COLO829 (cell line): Measurements from ENCODE around the gene INSYN2B.

Source experiments
- DNase-seq: peaks from one replicate; pipeline ENCODE4 v3.0.0; 2012; ENCODE audit warnings: low spot score

Gene INSYN2B

GRCh38 chr5:169889572-169889971, 90.7 kb downstream of the INSYN2B start:
- no peak for DNase-seq

- DNase-seq = no peak
These were observed 93.6 kb downstream of the INSYN2B start for GRCh38 chr5:169886677-169887076.

GRCh38 chr5:169886033-169886432, 94.3 kb downstream of the INSYN2B start:
- no peak for DNase-seq

DNA sequence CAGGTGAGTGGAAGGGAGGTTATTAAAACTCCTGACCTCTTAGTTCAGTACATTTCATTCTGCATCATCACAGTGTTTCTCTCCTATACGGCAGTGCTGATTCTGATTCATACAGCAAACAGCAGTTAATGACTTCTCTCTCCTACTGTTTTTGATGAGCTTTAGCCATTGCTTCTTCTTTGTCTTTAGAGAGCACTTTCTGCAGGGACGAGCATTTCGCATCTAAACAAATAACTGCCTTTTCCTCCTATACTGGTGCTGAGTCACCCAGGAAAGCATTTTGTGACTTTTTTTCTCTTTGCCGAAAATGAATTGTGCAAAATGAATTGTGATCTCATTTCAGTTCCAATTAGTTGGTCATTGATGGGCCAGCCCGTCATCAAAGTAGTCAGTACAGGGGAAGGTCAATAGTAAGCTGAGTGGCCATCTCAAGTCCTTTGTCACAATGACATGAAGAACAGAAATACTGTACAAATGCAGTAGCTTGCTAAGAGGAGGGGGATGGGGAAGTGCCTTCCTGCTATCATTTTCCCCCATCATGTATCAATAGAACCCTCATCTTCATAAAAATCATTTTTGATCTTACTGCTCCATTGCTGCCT, 98.5 kb downstream of the INSYN2B start:
- DNase-seq = no peak

GRCh38 chr5:169880785-169881184, 99.5 kb downstream of the INSYN2B start:
- no peak for DNase-seq

- no peak for DNase-seq
These were observed 100.2 kb downstream of the INSYN2B start for GRCh38 chr5:169880012-169880663.

GRCh38 chr5:169876386-169876785, 103.9 kb downstream of the INSYN2B start:
- DNase-seq = peak; percentile 82

DNA sequence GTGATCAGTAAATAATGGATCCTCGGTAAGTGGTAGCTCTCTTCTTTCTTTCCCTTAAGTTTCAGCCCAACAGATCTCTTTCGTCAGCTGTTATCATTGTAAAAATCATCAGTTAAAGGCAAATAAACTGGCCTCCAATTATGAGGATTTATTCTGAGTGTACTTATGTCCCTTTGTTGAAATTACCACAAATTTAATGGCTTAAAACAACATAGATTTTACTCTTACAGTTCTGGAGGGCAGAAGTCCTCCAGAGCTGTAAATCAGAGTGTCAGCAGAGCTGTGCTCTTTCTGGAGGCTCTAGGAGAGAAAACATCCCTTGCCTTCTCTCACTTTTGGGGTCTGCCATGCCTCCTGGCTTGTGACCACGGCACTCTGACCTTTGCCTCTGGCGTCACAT, 104.6 kb downstream of the INSYN2B start:
- DNase-seq = no peak

DNA sequence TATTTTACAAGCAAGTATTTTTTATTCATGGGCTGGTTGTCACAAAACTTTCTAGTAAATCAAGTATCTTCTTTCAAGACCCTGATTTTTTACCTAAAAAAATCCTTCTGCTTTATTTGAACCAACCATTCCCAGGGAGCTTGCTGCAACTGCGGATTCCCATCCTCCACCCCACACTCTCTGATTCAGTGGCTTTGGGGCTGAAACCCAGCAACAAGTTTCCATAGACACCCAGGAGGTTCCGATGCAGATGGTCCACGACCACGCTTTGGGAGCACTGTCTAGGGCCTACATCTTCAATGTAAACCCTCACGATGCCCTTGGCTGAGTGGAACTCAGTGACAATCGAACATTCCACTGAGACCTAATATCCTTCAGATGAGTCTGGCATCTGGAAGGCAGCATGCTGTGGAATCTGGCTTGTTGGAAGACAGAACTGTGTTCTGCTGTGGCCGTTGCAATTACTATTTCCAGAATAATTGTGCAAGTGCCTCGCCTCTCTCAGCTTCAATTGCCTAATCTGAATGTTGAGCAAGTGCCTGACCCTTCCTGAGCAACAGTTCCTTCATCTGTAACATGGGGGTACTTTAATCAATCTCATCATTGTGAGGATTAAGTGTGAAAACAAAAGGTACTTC, 105.1 kb downstream of the INSYN2B start:
- DNase-seq = no peak

GRCh38 chr5:169874621-169875020, 105.7 kb downstream of the INSYN2B start:
- DNase-seq = no peak

DNA sequence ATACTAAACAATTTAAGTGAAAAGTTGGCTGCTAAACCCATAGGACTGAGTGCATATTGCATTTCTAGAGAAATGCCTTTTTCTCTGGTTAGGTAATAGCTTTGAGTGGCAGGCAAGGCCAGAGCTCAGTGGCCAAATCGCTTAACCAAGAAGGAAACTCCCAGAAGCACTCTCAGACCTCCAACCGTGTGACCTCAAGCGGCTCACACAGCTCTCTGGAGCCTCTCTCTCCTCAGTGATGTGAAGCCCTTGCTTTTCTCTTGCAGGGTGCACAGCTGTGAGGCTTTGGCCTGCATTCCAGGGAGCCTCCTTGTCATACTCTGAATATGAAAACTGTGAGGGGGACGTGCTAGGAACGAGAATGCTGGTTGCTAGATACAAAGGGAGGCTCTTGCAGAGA, 106.7 kb downstream of the INSYN2B start:
- DNase-seq = no peak

DNA sequence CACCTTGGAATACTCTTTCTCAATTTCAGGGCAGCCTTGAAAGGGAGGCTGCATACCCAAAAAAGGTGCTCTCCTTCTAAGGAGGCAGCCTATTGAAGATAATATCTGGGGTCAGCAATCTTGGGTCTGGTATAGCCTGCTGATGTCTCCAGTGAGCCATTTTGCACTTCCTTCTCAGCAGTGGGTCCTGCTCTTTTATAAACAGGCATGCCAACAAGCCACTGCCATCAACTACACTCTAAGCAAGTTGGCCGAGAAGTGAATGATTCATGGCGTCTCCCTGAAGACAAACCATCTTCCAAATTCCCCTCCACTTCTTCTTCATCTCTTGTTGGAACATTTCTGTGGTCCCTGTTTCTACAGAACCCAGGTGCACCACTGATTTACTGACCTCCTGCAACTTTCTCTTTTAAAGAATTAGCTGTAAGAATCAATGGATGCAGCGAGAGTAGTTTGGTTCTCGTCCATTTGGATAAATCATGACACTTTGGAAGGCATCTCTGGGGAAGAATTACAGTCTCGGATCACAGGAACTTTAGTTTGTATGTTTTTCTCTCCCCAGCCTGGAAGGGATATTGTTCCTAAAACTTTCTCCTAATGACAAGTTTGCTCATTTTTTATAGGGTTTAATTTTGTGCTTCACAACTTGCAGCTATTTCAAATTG, 108.3 kb downstream of the INSYN2B start:
- DNase-seq = no peak

GRCh38 chr5:169870211-169870610, 110.1 kb downstream of the INSYN2B start:
- no peak for DNase-seq

- no peak for DNase-seq
These were observed 111.2 kb downstream of the INSYN2B start for GRCh38 chr5:169869066-169869465.

GRCh38 chr5:169867347-169867746, 112.9 kb downstream of the INSYN2B start:
- no peak for DNase-seq

DNA sequence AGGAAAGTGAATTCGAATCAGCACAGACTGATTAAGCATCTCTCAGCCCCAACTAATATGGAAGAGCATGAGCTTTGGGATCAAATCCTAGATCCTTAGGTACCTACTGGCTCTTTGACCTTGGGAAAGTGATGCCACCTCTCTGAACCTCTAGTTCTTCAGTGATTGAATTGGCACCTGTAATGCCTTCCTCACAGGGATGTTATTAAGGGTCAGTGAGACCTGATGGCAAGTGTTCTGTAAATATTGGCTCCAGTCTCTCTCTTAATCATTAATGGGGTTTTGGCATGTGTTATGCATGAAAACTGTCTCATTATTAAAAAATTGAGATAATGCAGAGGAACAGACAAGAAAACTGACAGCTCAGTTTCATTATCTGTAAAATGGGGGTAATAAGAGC, 115.8 kb downstream of the INSYN2B start:
- no peak for DNase-seq

DNA sequence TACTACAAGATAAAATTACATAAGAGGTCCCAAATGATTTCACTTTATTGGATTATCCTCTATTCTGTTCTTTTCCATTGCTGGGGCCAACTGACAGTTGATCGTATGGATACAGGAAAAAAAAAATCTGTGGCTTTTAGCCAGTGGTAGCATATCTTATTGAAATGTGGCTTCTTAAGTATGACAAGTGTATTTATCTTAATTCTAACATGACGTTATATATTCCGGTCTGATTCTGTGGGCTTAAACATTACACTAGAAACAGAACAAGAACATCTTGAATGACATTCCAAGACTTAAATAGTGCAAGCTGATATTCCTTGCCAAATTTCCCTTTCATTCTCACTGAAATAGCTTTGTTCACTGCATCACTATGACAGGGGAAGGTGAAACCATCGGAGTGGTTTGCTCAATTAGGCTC, 117.9 kb downstream of the INSYN2B start:
- DNase-seq = no peak

GRCh38 chr5:169861934-169862333, 118.4 kb downstream of the INSYN2B start:
- no peak for DNase-seq

GRCh38 chr5:169861433-169861832, 118.9 kb downstream of the INSYN2B start:
- no peak for DNase-seq

GRCh38 chr5:169860585-169860984, 119.7 kb downstream of the INSYN2B start:
- DNase-seq = no peak

GRCh38 chr5:169856571-169856970, 123.7 kb downstream of the INSYN2B start:
- DNase-seq = no peak

DNA sequence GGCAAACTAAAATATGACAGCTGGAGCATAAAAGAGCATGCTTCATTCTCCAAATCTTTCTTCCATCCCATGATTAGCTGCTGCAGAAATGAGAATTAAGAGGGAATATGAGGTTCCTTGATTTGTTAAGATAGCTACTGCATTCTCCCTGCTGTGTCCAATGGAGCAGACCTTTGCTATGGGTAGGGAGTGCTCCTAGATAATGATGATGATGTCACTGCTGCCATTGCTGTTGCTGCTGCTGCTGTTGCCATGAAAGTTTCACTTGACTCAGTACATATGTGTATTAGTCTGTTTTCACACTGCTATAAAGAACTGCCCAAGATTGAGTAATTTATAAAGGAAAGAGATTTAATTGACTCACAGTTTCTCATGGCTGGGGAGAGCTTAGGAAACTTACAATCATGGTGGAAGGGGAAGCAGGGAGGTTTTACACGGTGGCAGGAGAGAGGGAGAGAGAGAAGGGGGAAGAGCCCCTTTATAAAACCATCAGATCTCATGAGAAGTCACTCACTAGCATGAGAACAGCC, 128.9 kb downstream of the INSYN2B start:
- DNase-seq = no peak

DNA sequence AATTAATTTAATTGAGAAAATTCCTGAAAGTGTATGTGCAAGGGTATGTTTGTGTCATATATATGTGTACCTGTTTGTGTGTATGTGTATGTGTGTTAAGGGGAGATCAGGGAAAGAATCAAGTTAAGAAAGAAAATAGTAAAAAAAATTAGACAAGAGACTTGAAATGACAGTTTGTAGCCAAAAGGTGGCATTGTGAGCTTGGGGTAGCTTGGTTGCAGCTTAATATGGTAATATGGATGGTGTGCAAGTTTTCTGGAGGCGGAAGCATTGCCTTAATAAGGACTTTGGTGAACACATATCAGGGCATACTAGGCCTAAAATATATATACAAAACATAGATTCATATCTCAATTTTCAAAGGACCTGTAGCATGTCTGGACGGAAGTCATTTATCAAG, 129.9 kb downstream of the INSYN2B start:
- no peak for DNase-seq
